Measurements from ENCODE around the gene LONP2.

Gene LONP2

DNA sequence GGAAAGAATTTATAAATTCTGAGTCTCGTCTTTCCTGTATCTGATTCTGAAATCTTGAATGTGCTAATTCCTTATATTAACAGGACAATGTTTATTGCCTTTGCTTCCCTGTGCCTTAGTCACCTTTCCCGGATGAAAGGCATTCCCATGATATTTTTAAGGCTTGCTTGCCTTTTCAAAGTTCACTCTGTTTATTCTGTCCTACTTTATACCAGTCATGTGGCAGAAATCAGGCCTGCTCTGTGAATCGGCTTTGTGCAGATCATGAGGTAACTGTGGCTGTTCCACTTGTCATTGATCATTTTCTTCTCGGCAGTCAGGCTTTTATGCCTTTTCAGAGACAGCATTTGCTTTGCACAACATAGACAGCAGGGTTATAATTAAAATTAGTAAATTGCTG is 32.0 kb downstream of the LONP2 start:
- Histone ChIP-seq H3K9me2 (replicated peaks; ENCODE audit: insufficient read depth, low read length) (no peaks in the 10 kb centered on the region), H3K4me2 (ENCODE audit: low read depth, low read length, poor library complexity, severe bottlenecking) (no peak overlapping the region), H3K9me3 (ENCODE audit: insufficient read depth, low read length) (no peaks in the 10 kb centered on the region), H4K20me1 (ENCODE audit: low read depth, low read length) (no peaks in the 10 kb centered on the region), H3K36me3 (ENCODE audit: low read length) (peaks cover 6% of the 10 kb centered on the region), H3K9ac (ENCODE audit: low read length) (no peak overlapping the region), H3K4me3 (ENCODE audit: insufficient read depth, low read length, poor library complexity, severe bottlenecking) (no peak overlapping the region), H3K27me3 (ENCODE audit: low read length) (no peaks in the 10 kb centered on the region), H3K79me2 (ENCODE audit: insufficient read depth, low read length) (no peaks in the 10 kb centered on the region), H3F3A (ENCODE audit: insufficient read depth) (no peaks in the 10 kb centered on the region), H3K27ac (ENCODE audit: low read depth, low read length) (no peak overlapping the region), H2AFZ (ENCODE audit: low read depth, low read length, severe bottlenecking) (no peak overlapping the region)
- TF ChIP-seq, protein P1, sequence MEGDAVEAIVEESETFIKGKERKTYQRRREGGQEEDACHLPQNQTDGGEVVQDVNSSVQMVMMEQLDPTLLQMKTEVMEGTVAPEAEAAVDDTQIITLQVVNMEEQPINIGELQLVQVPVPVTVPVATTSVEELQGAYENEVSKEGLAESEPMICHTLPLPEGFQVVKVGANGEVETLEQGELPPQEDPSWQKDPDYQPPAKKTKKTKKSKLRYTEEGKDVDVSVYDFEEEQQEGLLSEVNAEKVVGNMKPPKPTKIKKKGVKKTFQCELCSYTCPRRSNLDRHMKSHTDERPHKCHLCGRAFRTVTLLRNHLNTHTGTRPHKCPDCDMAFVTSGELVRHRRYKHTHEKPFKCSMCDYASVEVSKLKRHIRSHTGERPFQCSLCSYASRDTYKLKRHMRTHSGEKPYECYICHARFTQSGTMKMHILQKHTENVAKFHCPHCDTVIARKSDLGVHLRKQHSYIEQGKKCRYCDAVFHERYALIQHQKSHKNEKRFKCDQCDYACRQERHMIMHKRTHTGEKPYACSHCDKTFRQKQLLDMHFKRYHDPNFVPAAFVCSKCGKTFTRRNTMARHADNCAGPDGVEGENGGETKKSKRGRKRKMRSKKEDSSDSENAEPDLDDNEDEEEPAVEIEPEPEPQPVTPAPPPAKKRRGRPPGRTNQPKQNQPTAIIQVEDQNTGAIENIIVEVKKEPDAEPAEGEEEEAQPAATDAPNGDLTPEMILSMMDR (IDR thresholded peaks at IDR 0.05; ENCODE audit: insufficient read depth, low read length, poor library complexity, severe bottlenecking): no peak
- TF ChIP-seq EZH2phosphoT487 (conservative IDR thresholded peaks at IDR 0.05; ENCODE audit: low read length): no peak

DNA sequence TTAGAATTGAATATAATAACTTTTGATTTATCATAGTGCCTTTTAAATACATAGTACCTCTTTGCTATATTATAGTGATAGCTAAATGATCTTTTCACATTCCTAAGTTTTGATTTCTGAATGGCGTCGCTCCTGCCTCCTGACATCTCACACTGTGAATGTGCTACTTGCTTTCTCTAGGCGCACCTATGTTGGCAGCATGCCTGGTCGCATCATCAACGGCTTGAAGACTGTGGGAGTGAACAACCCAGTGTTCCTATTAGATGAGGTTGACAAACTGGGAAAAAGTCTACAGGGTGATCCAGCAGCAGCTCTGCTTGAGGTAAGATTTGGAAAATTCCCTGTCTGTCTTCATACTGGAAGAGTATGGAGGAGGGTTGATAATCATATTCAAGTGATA is 33.1 kb downstream of the LONP2 start:
- Histone ChIP-seq H3K36me3 (ENCODE audit: low read length) (no peaks in the 10 kb centered on the region), H3K9ac (ENCODE audit: low read length) (no peak overlapping the region), H3K9me3 (ENCODE audit: insufficient read depth, low read length) (no peaks in the 10 kb centered on the region), H3K27me3 (ENCODE audit: low read length) (no peaks in the 10 kb centered on the region), H2AFZ (ENCODE audit: low read depth, low read length, severe bottlenecking) (no peak overlapping the region), H3K4me3 (ENCODE audit: insufficient read depth, low read length, poor library complexity, severe bottlenecking) (no peak overlapping the region), H3K79me2 (ENCODE audit: insufficient read depth, low read length) (no peaks in the 10 kb centered on the region), H3K9me2 (replicated peaks; ENCODE audit: insufficient read depth, low read length) (no peaks in the 10 kb centered on the region), H3K4me2 (ENCODE audit: low read depth, low read length, poor library complexity, severe bottlenecking) (no peak overlapping the region), H3F3A (ENCODE audit: insufficient read depth) (no peaks in the 10 kb centered on the region), H4K20me1 (ENCODE audit: low read depth, low read length) (no peaks in the 10 kb centered on the region), H3K27ac (ENCODE audit: low read depth, low read length) (no peak overlapping the region)
- TF ChIP-seq, protein P1 (IDR thresholded peaks at IDR 0.05; ENCODE audit: insufficient read depth, low read length, poor library complexity, severe bottlenecking): no peak
- no peak for TF ChIP-seq EZH2phosphoT487 (conservative IDR thresholded peaks at IDR 0.05; ENCODE audit: low read length)

DNA sequence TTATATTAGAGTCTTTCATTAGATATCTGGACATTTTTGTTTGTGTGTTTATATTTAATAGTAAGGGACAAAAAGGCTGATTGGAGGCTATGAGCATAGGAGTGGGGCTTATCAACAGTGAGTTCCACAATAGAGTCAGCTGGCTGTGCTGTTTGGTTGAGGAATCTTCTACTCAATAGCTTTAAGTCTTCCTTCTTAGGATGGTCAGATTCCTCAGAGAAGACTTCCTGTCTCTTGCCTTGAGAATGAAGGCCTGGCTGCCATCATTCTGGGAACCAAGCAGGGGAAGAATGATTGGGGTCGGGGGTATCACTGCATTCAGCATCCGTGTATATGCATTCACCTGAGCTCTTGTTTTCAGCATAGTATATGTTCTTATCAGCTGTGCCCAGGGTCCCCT is 35.1 kb downstream of the LONP2 start:
- Histone ChIP-seq H3K36me3 (ENCODE audit: low read length) (no peaks in the 10 kb centered on the region), H3K4me2 (ENCODE audit: low read depth, low read length, poor library complexity, severe bottlenecking) (no peak overlapping the region), H3K27me3 (ENCODE audit: low read length) (no peaks in the 10 kb centered on the region), H3K9me3 (ENCODE audit: insufficient read depth, low read length) (no peaks in the 10 kb centered on the region), H3K79me2 (ENCODE audit: insufficient read depth, low read length) (no peaks in the 10 kb centered on the region), H3F3A (ENCODE audit: insufficient read depth) (no peaks in the 10 kb centered on the region), H2AFZ (ENCODE audit: low read depth, low read length, severe bottlenecking) (no peak overlapping the region), H3K9ac (ENCODE audit: low read length) (no peak overlapping the region), H3K4me3 (ENCODE audit: insufficient read depth, low read length, poor library complexity, severe bottlenecking) (no peak overlapping the region), H4K20me1 (ENCODE audit: low read depth, low read length) (no peaks in the 10 kb centered on the region), H3K27ac (ENCODE audit: low read depth, low read length) (no peak overlapping the region), H3K9me2 (replicated peaks; ENCODE audit: insufficient read depth, low read length) (no peaks in the 10 kb centered on the region)
- TF ChIP-seq, protein P1 (IDR thresholded peaks at IDR 0.05; ENCODE audit: insufficient read depth, low read length, poor library complexity, severe bottlenecking): no peak

DNA sequence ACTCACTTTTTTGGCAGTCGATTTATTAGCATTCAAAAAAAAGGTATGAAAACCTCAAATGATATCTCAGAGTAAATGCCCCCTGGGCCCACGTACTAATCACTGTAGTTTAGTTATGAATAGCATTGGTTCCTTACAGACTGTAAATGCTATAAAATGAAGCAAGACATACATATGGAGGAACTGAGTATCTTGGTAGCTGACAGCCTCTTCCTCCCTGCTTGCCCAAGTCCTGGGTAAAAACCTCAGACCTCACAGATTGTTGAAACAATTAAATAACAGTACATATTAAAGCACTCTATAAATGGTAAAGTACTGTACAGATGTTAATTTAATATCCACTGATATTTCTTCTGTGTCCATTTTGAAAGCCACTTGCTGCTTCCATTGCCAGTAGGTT is 36.4 kb downstream of the LONP2 start:
- Histone ChIP-seq H4K20me1 (ENCODE audit: low read depth, low read length) (no peaks in the 10 kb centered on the region), H3K9me2 (replicated peaks; ENCODE audit: insufficient read depth, low read length) (no peaks in the 10 kb centered on the region), H3K4me3 (ENCODE audit: insufficient read depth, low read length, poor library complexity, severe bottlenecking) (no peak overlapping the region), H3K4me2 (ENCODE audit: low read depth, low read length, poor library complexity, severe bottlenecking) (no peak overlapping the region), H3K79me2 (ENCODE audit: insufficient read depth, low read length) (no peaks in the 10 kb centered on the region), H2AFZ (ENCODE audit: low read depth, low read length, severe bottlenecking) (no peak overlapping the region), H3K36me3 (ENCODE audit: low read length) (no peaks in the 10 kb centered on the region), H3K9me3 (ENCODE audit: insufficient read depth, low read length) (no peaks in the 10 kb centered on the region), H3K9ac (ENCODE audit: low read length) (no peak overlapping the region), H3F3A (ENCODE audit: insufficient read depth) (peaks cover 3% of the 10 kb centered on the region; the same call in 1 of the 2 replicates), H3K27ac (ENCODE audit: low read depth, low read length) (no peak overlapping the region), H3K27me3 (ENCODE audit: low read length) (no peaks in the 10 kb centered on the region)
- no peak for TF ChIP-seq EZH2phosphoT487 (conservative IDR thresholded peaks at IDR 0.05; ENCODE audit: low read length)
- TF ChIP-seq, protein P1 (IDR thresholded peaks at IDR 0.05; ENCODE audit: insufficient read depth, low read length, poor library complexity, severe bottlenecking): no peak

Measured in SU-DHL-6 (cell line).